ENCODE measurements around the gene LRP8.

Gene LRP8

GRCh38 chr1:53321776-53322602 lies 5.9 kb downstream of the LRP8 start:
- Histone ChIP-seq H3K36me3 (ENCODE audit: control insufficient read depth, insufficient read depth, low read length) (no peaks in the 10 kb centered on the region), H3K4me1 (ENCODE audit: control insufficient read depth, insufficient read depth, low read length, poor library complexity, severe bottlenecking) (peaks cover 8% of the 10 kb centered on the region), H3K4me3 (ENCODE audit: insufficient read depth, low read depth, low read length, poor library complexity, severe bottlenecking) (no peak overlapping the region)

GRCh38 chr1:53321366-53321765 lies 6.5 kb downstream of the LRP8 start:
- no peaks in the 10 kb centered on the region for H3K27me3 ChIP-seq (replicated peaks; ENCODE audit: control insufficient read depth, insufficient read depth, low read length, poor library complexity, severe bottlenecking)
- H3K27ac ChIP-seq (ENCODE audit: insufficient read depth, low read length, poor library complexity, severe bottlenecking), result no peak overlapping the region
- peaks cover 2% of the 10 kb centered on the region for H3K4me1 ChIP-seq (ENCODE audit: control insufficient read depth, insufficient read depth, low read length, poor library complexity, severe bottlenecking)
- no peak overlapping the region for H3K4me3 ChIP-seq (ENCODE audit: insufficient read depth, low read depth, low read length, poor library complexity, severe bottlenecking)
- no peaks in the 10 kb centered on the region for H3K9me3 ChIP-seq (ENCODE audit: control insufficient read depth, low read length)
- H3K36me3 ChIP-seq (ENCODE audit: control insufficient read depth, insufficient read depth, low read length), result no peaks in the 10 kb centered on the region
- no peak for DNase-seq

More at GRCh38 chr1:53321776-53322602, 5.9 kb downstream of the LRP8 start:
- Histone ChIP-seq H3K27me3 (replicated peaks; ENCODE audit: control insufficient read depth, insufficient read depth, low read length, poor library complexity, severe bottlenecking) (no peaks in the 10 kb centered on the region), H3K27ac (ENCODE audit: insufficient read depth, low read length, poor library complexity, severe bottlenecking) (no peak overlapping the region), H3K9me3 (ENCODE audit: control insufficient read depth, low read length) (no peaks in the 10 kb centered on the region)
- no peak for DNase-seq

DNA sequence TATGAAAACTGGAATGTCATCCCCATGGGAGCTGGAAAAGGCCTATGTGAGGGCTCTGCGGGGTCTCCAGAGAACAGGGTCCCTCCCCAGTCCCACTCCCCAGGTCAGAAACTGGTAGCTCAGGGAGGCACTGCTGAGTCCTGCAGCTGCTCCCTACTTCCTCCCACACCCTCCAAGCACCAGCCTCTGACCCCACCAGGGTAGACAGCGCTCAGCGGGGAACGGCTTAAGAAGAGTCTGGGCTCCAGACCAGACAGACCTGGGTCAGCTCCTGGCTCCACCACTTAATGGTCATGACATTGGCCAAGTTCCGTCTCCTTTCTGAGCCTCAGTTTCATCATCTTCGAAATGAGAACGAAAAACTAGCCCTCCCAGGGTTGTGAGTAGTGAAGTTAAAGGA lies 7.2 kb downstream of the LRP8 start:
- H3K27ac ChIP-seq (ENCODE audit: insufficient read depth, low read length, poor library complexity, severe bottlenecking), result no peak overlapping the region
- H3K4me1 ChIP-seq (ENCODE audit: control insufficient read depth, insufficient read depth, low read length, poor library complexity, severe bottlenecking), result no peaks in the 10 kb centered on the region
- H3K36me3 ChIP-seq (ENCODE audit: control insufficient read depth, insufficient read depth, low read length), result no peaks in the 10 kb centered on the region
- H3K9me3 ChIP-seq (ENCODE audit: control insufficient read depth, low read length), result no peaks in the 10 kb centered on the region
- DNase-seq, result no peak
- no peaks in the 10 kb centered on the region for H3K27me3 ChIP-seq (replicated peaks; ENCODE audit: control insufficient read depth, insufficient read depth, low read length, poor library complexity, severe bottlenecking)
- H3K4me3 ChIP-seq (ENCODE audit: insufficient read depth, low read depth, low read length, poor library complexity, severe bottlenecking), result no peak overlapping the region

GRCh38 chr1:53319296-53320101 lies 8.4 kb downstream of the LRP8 start:
- Histone ChIP-seq H3K9me3 (ENCODE audit: control insufficient read depth, low read length) (no peaks in the 10 kb centered on the region), H3K27me3 (replicated peaks; ENCODE audit: control insufficient read depth, insufficient read depth, low read length, poor library complexity, severe bottlenecking) (no peaks in the 10 kb centered on the region), H3K4me1 (ENCODE audit: control insufficient read depth, insufficient read depth, low read length, poor library complexity, severe bottlenecking) (no peaks in the 10 kb centered on the region), H3K4me3 (ENCODE audit: insufficient read depth, low read depth, low read length, poor library complexity, severe bottlenecking) (no peak overlapping the region), H3K27ac (ENCODE audit: insufficient read depth, low read length, poor library complexity, severe bottlenecking) (no peak overlapping the region), H3K36me3 (ENCODE audit: control insufficient read depth, insufficient read depth, low read length) (no peaks in the 10 kb centered on the region)
- DNase-seq, result no peak

GRCh38 chr1:53317646-53318539 lies 10.0 kb downstream of the LRP8 start:
- Histone ChIP-seq H3K4me1 (ENCODE audit: control insufficient read depth, insufficient read depth, low read length, poor library complexity, severe bottlenecking) (no peaks in the 10 kb centered on the region), H3K36me3 (ENCODE audit: control insufficient read depth, insufficient read depth, low read length) (no peaks in the 10 kb centered on the region), H3K4me3 (ENCODE audit: insufficient read depth, low read depth, low read length, poor library complexity, severe bottlenecking) (no peak overlapping the region), H3K27me3 (replicated peaks; ENCODE audit: control insufficient read depth, insufficient read depth, low read length, poor library complexity, severe bottlenecking) (no peaks in the 10 kb centered on the region), H3K9me3 (ENCODE audit: control insufficient read depth, low read length) (no peaks in the 10 kb centered on the region), H3K27ac (ENCODE audit: insufficient read depth, low read length, poor library complexity, severe bottlenecking) (no peak overlapping the region)
- no peak for DNase-seq

- Histone ChIP-seq H3K4me1 (ENCODE audit: control insufficient read depth, insufficient read depth, low read length, poor library complexity, severe bottlenecking) (no peaks in the 10 kb centered on the region), H3K36me3 (ENCODE audit: control insufficient read depth, insufficient read depth, low read length) (no peaks in the 10 kb centered on the region)
These were observed 10.9 kb downstream of the LRP8 start for GRCh38 chr1:53316766-53317581.

DNA sequence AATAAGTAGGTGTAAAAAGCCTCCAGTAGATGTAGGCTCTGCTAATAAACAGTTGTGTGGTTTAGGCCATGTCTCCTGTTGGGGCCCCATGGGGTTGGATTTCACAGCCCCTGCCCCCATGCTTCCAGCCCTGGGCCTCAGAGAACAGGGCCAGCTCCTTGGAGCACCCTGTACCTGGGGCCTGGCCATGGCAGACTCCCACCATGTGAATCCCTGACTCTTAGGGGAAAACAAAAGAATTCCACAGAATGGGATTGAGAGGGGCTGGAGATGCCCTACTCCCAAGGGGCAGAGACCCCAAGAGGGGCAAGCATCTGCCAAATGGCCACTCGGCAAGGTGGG lies 11.5 kb downstream of the LRP8 start:
- DNase-seq, result no peak
- Histone ChIP-seq H3K4me3 (ENCODE audit: insufficient read depth, low read depth, low read length, poor library complexity, severe bottlenecking) (no peak overlapping the region), H3K27ac (ENCODE audit: insufficient read depth, low read length, poor library complexity, severe bottlenecking) (no peak overlapping the region), H3K36me3 (ENCODE audit: control insufficient read depth, insufficient read depth, low read length) (no peaks in the 10 kb centered on the region), H3K4me1 (ENCODE audit: control insufficient read depth, insufficient read depth, low read length, poor library complexity, severe bottlenecking) (no peaks in the 10 kb centered on the region), H3K27me3 (replicated peaks; ENCODE audit: control insufficient read depth, insufficient read depth, low read length, poor library complexity, severe bottlenecking) (no peaks in the 10 kb centered on the region), H3K9me3 (ENCODE audit: control insufficient read depth, low read length) (no peaks in the 10 kb centered on the region)

More at GRCh38 chr1:53316766-53317581, 10.9 kb downstream of the LRP8 start:
- DNase-seq, result no peak
- Histone ChIP-seq H3K27ac (ENCODE audit: insufficient read depth, low read length, poor library complexity, severe bottlenecking) (no peak overlapping the region), H3K9me3 (ENCODE audit: control insufficient read depth, low read length) (no peaks in the 10 kb centered on the region), H3K27me3 (replicated peaks; ENCODE audit: control insufficient read depth, insufficient read depth, low read length, poor library complexity, severe bottlenecking) (no peaks in the 10 kb centered on the region), H3K4me3 (ENCODE audit: insufficient read depth, low read depth, low read length, poor library complexity, severe bottlenecking) (no peak overlapping the region)

DNA sequence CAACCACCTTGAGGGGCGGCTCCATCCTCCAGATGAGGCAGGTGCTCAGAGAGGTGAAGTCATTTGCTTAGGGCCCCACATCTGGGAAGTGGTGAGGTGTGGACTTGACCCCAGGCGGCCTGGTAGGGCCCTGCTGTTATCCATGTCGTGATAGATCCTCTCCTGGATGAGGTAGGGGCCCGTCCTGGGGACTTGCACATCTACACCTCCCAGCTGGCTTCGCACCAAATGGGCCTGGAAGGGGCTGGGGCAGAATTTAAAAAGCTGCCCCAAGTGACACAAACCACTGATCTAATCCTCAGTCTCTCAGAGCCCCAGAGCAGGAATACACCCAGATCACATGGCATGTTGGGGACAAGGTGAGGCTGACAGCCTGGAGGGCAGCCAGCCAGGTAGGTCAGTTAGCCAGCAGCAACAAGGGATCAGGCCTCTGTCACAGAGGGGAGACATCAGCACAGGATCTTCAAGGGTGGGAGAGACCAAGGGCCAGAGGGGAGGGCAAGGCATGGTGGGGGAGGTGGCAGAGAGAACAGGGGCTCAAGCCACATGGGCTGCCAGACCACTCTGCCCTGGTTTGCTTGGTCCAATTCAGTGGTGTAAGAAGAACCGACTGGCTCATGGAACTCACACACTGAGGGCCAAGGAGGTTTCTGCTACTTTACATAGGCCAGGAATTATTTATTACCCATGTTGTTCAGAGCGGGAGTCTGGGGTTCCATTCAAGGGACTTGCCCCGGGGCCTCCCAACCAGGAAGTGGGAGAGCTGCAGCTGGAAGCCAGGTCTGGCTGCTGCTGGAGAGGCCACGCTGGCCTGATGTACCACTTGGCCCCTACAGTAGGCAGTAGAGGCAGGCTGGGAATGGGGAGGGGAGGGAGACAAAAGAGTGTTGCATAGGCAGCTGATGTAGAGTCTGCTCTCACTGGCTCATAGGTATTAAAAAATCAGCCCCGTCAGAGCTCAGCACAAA lies 12.1 kb downstream of the LRP8 start:
- Histone ChIP-seq H3K4me3 (ENCODE audit: insufficient read depth, low read depth, low read length, poor library complexity, severe bottlenecking) (no peak overlapping the region), H3K36me3 (ENCODE audit: control insufficient read depth, insufficient read depth, low read length) (no peaks in the 10 kb centered on the region), H3K9me3 (ENCODE audit: control insufficient read depth, low read length) (no peaks in the 10 kb centered on the region), H3K4me1 (ENCODE audit: control insufficient read depth, insufficient read depth, low read length, poor library complexity, severe bottlenecking) (no peaks in the 10 kb centered on the region), H3K27ac (ENCODE audit: insufficient read depth, low read length, poor library complexity, severe bottlenecking) (no peak overlapping the region), H3K27me3 (replicated peaks; ENCODE audit: control insufficient read depth, insufficient read depth, low read length, poor library complexity, severe bottlenecking) (no peaks in the 10 kb centered on the region)
- DNase-seq, result no peak

All from effector memory CD4-positive, alpha-beta T cell (primary cell).